SK-N-SH (cell line): Measurements from ENCODE around the gene DSE. TPM values are rescaled to one million over a fixed set of nuclear protein-coding genes. Genes with fewer than 3 reads are reported as not detected.

Source experiments
- CTCF ChIA-PET: fragments of 300-600, 350-600 bp; formaldehyde crosslinking; extraction: SDS; loops from one replicate; lab custom pipeline; 2021; lab: Yijun Ruan, JAX
- POLR2A ChIA-PET: fragments of 350-600 bp; sonication (Branson Sonifier 250); formaldehyde crosslinking; extraction: SDS; loops from one replicate; lab custom pipeline; 2020; ENCODE audit warnings: antibody characterized with exemption, inconsistent platforms; lab: Yijun Ruan, JAX
- DNase-seq: peaks from one replicate; pipeline ENCODE4 v3.0.0; 2012
- H2AFZ ChIP-seq: fragments of 200-600 bp; sonication (generic); 2 replicates; pipeline ENCODE4 v1.8.1; 2016; ENCODE audit warnings: antibody characterized with exemption, mild to moderate bottlenecking, low read depth
- H3F3A ChIP-seq: fragments of 200-600 bp; sonication (generic); replicated peaks from 2 replicates; pipeline ENCODE3; 2016; ENCODE audit warnings: antibody characterized with exemption, mild to moderate bottlenecking; ENCODE audit not compliant: insufficient read depth
- H3K27ac ChIP-seq, 2 experiments: fragments of 200-500 bp in 1 of 2; fragments of 200-600 bp in 1 of 2; sonication (Bioruptor generic) in 1 of 2; sonication (generic), shearing (Covaris generic) in 1 of 2; 2 replicates each; pipeline versions ENCODE4 v1.5.1 to v1.6.1; 2014 to 2016; ENCODE audit warnings: low read depth in 2 of 2, inconsistent platforms in 1 of 2, low read length in 1 of 2, mild to moderate bottlenecking in 1 of 2, mixed read lengths in 1 of 2
- H3K27me3 ChIP-seq: fragments of 200-600 bp; sonication (generic), shearing (Covaris generic); 2 replicates; pipeline ENCODE4 v1.6.1; 2016; ENCODE audit warnings: mixed run types; ENCODE audit not compliant: insufficient read depth
- H3K36me3 ChIP-seq, 2 experiments: fragments of 200-500 bp in 1 of 2; fragments of 200-600 bp in 1 of 2; sonication (Bioruptor generic) in 1 of 2; sonication (generic) in 1 of 2; replicated peaks in 1 of 2; 2 replicates each; pipeline versions ENCODE3 to v1.5.1; 2014 to 2016; ENCODE audit warnings: low read length in 1 of 2, mild to moderate bottlenecking in 1 of 2; ENCODE audit not compliant: insufficient read depth in 2 of 2, control insufficient read depth in 1 of 2
- H3K4me1 ChIP-seq, 2 experiments: fragments of 200-500 bp in 1 of 2; fragments of 200-600 bp in 1 of 2; sonication (Bioruptor generic) in 1 of 2; sonication (generic), shearing (Covaris generic) in 1 of 2; 2 replicates each; pipeline versions ENCODE4 v1.5.1 to v1.6.1; 2014 to 2016; ENCODE audit warnings: low read depth in 1 of 2, low read length in 1 of 2, mixed run types in 1 of 2; ENCODE audit not compliant: insufficient read depth in 2 of 2, control insufficient read depth in 1 of 2
- H3K4me2 ChIP-seq: fragments of 200-600 bp; sonication (generic), shearing (Covaris generic); 2 replicates; pipeline ENCODE4 v1.6.1; 2017; ENCODE audit warnings: mixed run types
- H3K4me3 ChIP-seq, 2 experiments: fragments of 200-500 bp in 1 of 2; fragments of 200-600 bp in 1 of 2; sonication (Bioruptor generic) in 1 of 2; sonication (generic), shearing (Covaris generic) in 1 of 2; 2 replicates each; pipeline versions ENCODE4 v1.5.1 to v1.8.1; 2014 to 2016; ENCODE audit warnings: low read depth in 2 of 2, inconsistent platforms in 1 of 2, low read length in 1 of 2, mild to moderate bottlenecking in 1 of 2, mixed read lengths in 1 of 2, moderate library complexity in 1 of 2
- H3K79me2 ChIP-seq: fragments of 200-600 bp; sonication (generic); 2 replicates; pipeline ENCODE4 v1.8.1; 2017; ENCODE audit warnings: mild to moderate bottlenecking; ENCODE audit not compliant: insufficient read depth
- H3K9ac ChIP-seq: fragments of 200-600 bp; sonication (generic); 2 replicates; pipeline ENCODE4 v1.6.1; 2017; ENCODE audit warnings: mixed run types
- H3K9me2 ChIP-seq: fragments of 200-600 bp; sonication (generic); 2 replicates; pipeline ENCODE4 v1.6.1; 2017; ENCODE audit warnings: mixed run types
- H3K9me3 ChIP-seq: fragments of 200-600 bp; sonication (generic); 2 replicates; pipeline ENCODE4 v1.6.1; 2017; ENCODE audit warnings: mixed run types, mild to moderate bottlenecking, moderate library complexity
- H4K20me1 ChIP-seq: fragments of 200-600 bp; sonication (generic); 2 replicates; pipeline ENCODE4 v1.6.1; 2017; ENCODE audit warnings: mild to moderate bottlenecking, mixed run types; ENCODE audit not compliant: insufficient read depth
- CTCF ChIP-seq: fragments of 200-600 bp; sonication (generic); IDR thresholded peaks from 2 replicates; pipeline ENCODE4 v1.6.1; 2017; ENCODE audit warnings: antibody characterized with exemption, mild to moderate bottlenecking, moderate library complexity
- ELF1 ChIP-seq: IDR thresholded peaks from 2 replicates; pipeline ENCODE4 v1.4.0; 2012
- EP300 ChIP-seq, 2 experiments: IDR thresholded peaks; 2 replicates each; pipeline versions ENCODE4 v1.4.0 to v1.6.1; 2012; ENCODE audit warnings: borderline replicate concordance in 1 of 2, low read depth in 1 of 2, low read length in 1 of 2
- FOXJ3 ChIP-seq: sonication (generic); formaldehyde crosslinking; IDR thresholded peaks from 2 replicates; pipeline ENCODE4 v1.5.1; 2020; ENCODE audit warnings: mild to moderate bottlenecking, missing genetic modification reagents
- FOXM1 ChIP-seq: IDR thresholded peaks from 2 replicates; pipeline ENCODE4 v1.4.0; 2012; ENCODE audit warnings: low read depth, mild to moderate bottlenecking
- JUND ChIP-seq: IDR thresholded peaks from 2 replicates; pipeline ENCODE4 v1.4.0; 2012
- MEF2A ChIP-seq: IDR thresholded peaks from 2 replicates; pipeline ENCODE4 v1.4.0; 2012; ENCODE audit warnings: low read depth, borderline replicate concordance
- MXI1 ChIP-seq: IDR thresholded peaks from 2 replicates; pipeline ENCODE4 v1.6.1; 2012; ENCODE audit warnings: mild to moderate bottlenecking, low read depth, low read length, improper control_type of control experiment
- NFIC ChIP-seq: IDR thresholded peaks from 2 replicates; pipeline ENCODE4 v1.4.0; 2012; ENCODE audit warnings: borderline replicate concordance
- POLR2AphosphoS5 ChIP-seq: IDR thresholded peaks from 2 replicates; pipeline ENCODE4 v1.6.1; 2012; ENCODE audit warnings: low read depth, low read length
- SIN3A ChIP-seq: IDR thresholded peaks from 2 replicates; pipeline ENCODE4 v1.6.1; 2012; ENCODE audit warnings: low read depth, mild to moderate bottlenecking, low read length, moderate library complexity, borderline replicate concordance
- SMC3 ChIP-seq: IDR thresholded peaks from 2 replicates; pipeline ENCODE4 v1.6.1; 2012; ENCODE audit warnings: low read depth, low read length, improper control_type of control experiment
- TCF12 ChIP-seq: IDR thresholded peaks from 2 replicates; pipeline ENCODE4 v1.4.0; 2012
- TEAD4 ChIP-seq: IDR thresholded peaks from 2 replicates; pipeline ENCODE4 v1.4.0; 2012; ENCODE audit warnings: mild to moderate bottlenecking, borderline replicate concordance; ENCODE audit not compliant: insufficient read depth
- USF2 ChIP-seq: fragments of 150-350 bp; IDR thresholded peaks from 2 replicates; pipeline ENCODE4 v1.6.1; 2017; ENCODE audit warnings: antibody characterized with exemption, low read length, low read depth, borderline replicate concordance
- ZBTB33 ChIP-seq: IDR thresholded peaks from 2 replicates; pipeline ENCODE4 v1.4.0; 2012; ENCODE audit warnings: low read depth, borderline replicate concordance
- WGBS: methylation state at CpG from one replicate; pipeline ENCODE4 v1.1.6; 2017; ENCODE audit warnings: low lambda C conversion rate; 5-methylcytosine and 5-hydroxymethylcytosine counted together
- polyA plus RNA-seq, 3 experiments: library from polyadenylated mRNA; depleted of rRNA; stranded (reverse); fragments of >200 nt; gene quantifications; 2 replicates each; pipeline ENCODE4 v1.2.3, GENCODE V29; 2012

DSE gene
- polyA plus RNA-seq, 1 of the 3 experiments (the other 2 are of a cell fraction): 12.7 TPM

- POLR2A ChIA-PET: no interaction called here
- no peaks in the 10 kb centered on the region for H4K20me1 ChIP-seq
Measured at GRCh38 chr6:116373940-116374339, 3.2 kb downstream of the DSE start.

More at GRCh38 chr6:116373940-116374339, 3.2 kb downstream of the DSE start:
- H3K36me3 ChIP-seq: peaks cover 0 to 3% of the 10 kb centered on the region in 2 experiments
- TF ChIP-seq EP300 (IDR thresholded peaks at IDR 0.05; ENCODE audit: borderline replicate concordance in 1 of 2, low read depth in 1 of 2, low read length in 1 of 2) (no peak), FOXM1 (no peak), MXI1 (no peak), FOXJ3 (CRISPR knock-in tag) (no peak), CTCF (no peak), SMC3 (no peak), JUND (no peak), SIN3A (no peak), ZBTB33 (no peak), POLR2AphosphoS5 (no peak), MEF2A (no peak), TCF12 (no peak), USF2 (no peak), NFIC (no peak), ELF1 (no peak), TEAD4 (no peak)
- TF ChIP-seq, all 33 proteins: peak for 0
- H2AFZ ChIP-seq: no peak overlapping the region
- no peaks in the 10 kb centered on the region for H3K9me3 ChIP-seq
- H3K27ac ChIP-seq: no peak overlapping the region
- no peak overlapping the region for H3K9ac ChIP-seq
- H3K4me1 ChIP-seq: peaks cover 0 to 5% of the 10 kb centered on the region in 2 experiments; a peak in 2 of 4 replicates
- peaks cover 6% of the 10 kb centered on the region for H3F3A ChIP-seq
- peaks cover 58% of the 10 kb centered on the region for H3K79me2 ChIP-seq
- H3K27me3 ChIP-seq: no peaks in the 10 kb centered on the region
- H3K4me3 ChIP-seq: no peak overlapping the region
- no peak for DNase-seq
- WGBS: 90% methylated on average over 1 of the region's 1 CpG
- H3K9me2 ChIP-seq: no peaks in the 10 kb centered on the region
- no peak overlapping the region for H3K4me2 ChIP-seq
- CTCF ChIA-PET: interaction anchor here (1.5 kb wide), 1 partner anchor 28 kb away, joined by 3 read pairs; no protein-coding TSS in a partner anchor
